ENCODE measurements around the gene DPP10. TPM values are rescaled to one million over a fixed set of nuclear protein-coding genes. Genes with fewer than 3 reads are reported as not detected.
"Not testable (repeated sequence)": the region's sequence is repeated elsewhere in the genome, so short reads cannot be mapped to it uniquely, and the experiment has no call there.

Gene DPP10
- polyA plus RNA-seq, 1 donor, result 0.15 TPM

DNA sequence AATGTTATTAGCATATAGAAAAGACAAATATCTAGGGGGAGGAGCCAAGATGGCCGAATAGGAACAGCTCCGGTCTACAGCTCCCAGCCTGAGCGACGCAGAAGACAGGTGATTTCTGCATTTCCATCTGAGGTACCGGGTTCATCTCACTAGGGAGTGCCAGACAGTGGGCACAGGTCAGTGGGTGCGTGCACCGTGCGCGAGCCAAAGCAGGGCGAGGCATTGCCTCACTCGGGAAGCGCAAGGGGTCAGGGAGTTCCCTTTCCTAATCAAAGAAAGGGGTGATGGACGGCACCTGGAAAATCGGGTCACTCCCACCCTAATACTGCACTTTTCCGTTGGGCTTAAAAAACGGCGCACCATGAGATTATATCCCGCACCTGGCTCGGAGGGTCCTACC is 561.9 kb downstream of the DPP10 start:
- not testable (repeated sequence) for DNase-seq

DNA sequence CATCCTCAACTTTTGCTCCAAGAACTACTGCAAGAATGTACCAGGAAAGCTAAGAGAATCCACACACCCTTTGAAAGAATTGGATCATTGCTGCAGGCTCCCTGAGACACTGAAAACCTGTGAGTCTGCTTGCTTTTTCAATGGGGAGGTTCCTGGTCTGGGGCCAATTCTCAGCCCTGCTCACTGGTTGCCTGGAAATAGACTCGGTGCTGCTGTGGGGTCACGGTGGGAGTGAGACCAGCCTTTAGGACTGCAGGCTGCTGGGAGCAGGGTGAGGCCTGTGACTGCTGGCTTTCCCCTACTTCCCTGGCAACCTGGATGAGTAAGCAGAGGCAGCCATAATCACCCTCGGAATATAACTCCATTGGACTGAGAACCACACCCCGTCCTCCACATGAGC is 569.3 kb downstream of the DPP10 start:
- no peak for DNase-seq

DNA sequence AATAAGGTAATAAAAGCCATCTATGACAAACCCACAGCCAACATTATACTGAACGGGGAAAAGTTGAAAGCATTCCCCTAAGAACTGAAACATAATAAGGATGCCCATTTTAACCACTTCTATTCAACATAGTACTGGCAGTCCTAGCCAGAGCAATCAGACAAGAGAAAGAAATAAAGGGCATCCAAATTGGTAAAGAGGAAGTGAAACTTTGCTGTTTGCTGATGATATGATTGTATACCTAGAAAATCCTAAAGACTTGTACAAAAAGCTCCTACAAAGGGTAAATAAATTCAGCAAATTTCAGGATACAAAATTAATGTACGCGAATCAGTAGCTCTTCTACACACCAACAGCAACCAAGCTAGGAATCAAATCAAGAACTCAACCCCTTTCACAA is 579.6 kb downstream of the DPP10 start:
- DNase-seq, result not testable (repeated sequence)

DNA sequence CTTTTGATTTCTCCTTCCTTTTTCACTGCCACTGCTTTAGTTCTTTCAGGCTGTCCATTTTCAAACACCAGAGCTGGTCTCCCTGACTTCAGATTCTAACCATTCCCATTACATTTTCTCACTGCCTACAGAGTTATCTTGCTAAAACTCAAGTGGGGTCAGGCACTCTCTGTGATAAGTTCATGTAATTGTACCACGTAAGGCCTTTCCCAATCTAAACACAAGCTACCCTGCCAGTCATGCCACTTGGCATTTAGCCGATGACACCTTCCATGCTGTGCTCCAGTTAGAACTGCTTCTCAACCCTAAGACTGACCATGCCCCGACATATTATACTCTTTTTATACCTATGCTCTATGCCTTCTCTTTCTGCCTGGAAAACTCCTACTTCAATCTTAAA is 592.4 kb downstream of the DPP10 start:
- DNase-seq, result no peak

DNA sequence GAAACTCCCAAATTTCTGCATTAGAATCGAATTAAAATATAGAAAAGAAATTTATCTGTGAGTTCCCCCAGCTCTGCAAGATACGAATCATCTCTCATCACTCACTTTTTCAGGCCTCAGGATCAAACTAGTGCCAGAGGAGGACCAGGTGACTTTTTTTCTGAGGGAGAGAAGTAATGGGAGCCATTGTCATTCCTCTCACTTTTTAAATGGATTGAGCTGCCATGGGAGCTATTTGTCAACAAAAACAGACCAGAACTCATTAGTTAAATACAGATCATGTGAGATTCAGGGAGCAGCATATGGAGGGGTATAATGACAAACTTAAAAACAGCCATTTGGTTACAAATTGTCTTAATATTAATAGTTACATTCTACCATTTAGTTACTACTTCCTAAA is 594.4 kb downstream of the DPP10 start:
- no peak for DNase-seq

DNA sequence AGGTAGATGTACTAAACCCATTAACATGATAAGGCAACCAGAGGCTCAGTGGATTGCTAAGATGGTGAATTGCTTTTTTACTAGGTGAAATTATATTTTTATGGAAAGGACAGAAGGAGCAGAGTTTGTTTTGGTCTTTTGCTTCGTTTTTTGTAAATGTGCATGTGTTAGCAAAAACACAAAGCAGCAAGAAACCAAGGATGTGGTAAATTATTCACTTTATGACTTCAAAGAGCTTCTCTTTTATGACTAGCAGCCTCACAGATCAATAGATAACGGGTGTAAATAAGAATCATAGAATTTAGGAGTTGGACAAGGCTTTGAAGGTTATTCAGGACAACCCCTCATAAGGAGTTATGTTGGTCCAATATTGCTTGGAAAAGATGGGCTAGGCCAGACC is 615.0 kb downstream of the DPP10 start:
- no peak for DNase-seq

DNA sequence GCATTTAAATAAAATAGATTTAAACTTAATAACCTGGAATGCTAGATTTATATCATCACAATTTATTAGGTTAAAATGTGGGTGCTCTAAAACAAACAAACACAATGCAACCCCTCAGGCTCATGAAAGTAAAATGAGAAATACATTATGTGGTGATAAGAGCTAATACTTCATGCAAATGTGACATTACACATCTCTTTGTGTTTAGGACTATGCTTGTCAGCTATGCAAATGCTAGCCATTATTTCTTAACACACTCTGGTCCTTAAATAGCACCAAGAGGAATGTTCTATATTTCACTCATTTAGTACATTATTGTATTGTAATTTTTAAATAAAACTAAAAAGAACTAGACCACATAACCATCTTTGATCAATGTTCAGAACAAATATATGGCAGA is 627.6 kb downstream of the DPP10 start:
- DNase-seq, result no peak

DNA sequence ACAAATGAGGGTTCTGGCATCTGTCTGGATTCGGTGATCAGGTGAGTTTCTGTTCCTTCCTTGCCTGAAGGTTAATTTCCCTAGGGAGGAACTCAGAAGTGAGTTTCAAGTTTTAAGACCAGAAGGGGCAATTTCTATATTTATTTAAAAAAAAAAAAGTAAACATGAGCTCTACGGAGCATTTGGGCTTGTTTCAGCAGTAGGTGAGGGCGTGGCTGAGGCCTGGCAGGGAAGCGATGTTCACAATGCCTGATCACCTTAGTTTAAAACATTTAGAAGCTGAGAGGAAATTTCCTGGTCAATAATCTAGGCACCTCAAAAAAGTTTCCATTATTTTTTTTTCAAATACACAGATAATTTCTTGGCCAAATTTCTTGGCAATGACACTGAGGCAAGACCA is 629.1 kb downstream of the DPP10 start:
- DNase-seq, result no peak

DNA sequence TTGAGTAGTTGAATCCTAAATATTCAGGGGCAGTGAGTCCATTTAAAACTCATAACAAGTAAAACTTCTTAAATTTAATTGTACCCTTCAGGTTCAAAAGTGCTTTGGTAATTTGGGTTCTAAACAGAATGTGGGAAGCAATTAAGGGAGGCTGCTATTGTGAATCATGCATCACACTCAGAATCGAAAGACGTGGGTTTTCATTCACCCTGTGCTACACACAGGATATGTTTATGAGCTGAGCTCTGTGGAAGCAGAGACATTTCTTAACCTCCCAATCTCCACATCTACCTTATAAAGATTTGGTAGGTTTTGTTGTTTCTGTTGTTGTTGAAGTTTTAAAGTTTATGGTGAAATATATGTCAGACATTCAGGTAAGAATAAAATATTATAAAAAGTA is 633.4 kb downstream of the DPP10 start:
- DNase-seq, result no peak

DNA sequence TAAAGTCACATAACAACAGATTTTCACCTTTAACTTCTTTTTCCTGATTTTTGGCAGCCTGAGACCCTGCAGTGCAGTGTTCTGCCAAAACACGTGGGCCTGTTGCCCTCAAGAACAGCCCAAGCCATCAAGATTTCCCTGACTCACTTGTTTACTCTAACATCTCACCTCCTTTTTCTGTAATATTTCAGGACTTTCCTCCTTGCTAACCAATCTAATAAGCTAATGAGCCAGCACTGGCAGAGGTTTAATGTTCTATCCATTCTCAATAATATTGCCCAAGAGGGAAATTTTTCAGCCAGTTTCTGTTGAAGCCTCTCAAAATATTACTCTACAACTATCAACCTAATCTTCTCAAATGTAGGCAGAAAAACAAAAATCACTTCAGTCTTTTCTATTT is 635.2 kb downstream of the DPP10 start:
- DNase-seq, result no peak

DNA sequence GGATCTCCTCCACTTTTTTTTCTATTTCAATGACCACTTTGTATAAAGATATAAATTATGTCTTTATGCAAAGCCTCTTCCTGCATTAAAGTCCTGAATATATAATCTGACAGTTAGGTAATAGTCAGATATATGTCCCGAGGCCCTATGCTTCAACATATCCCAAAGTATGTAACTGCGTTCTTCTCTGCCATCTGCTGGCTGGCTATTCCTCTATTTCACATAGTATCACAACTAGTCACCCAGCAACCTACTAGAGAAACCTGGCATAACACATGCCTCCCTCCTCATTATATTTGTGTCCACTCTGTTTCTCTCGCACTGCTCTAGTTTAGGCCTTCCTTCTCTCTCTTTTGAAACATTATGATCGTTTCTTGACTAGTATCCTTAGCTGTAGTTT is 640.8 kb downstream of the DPP10 start:
- DNase-seq, result no peak

DNA sequence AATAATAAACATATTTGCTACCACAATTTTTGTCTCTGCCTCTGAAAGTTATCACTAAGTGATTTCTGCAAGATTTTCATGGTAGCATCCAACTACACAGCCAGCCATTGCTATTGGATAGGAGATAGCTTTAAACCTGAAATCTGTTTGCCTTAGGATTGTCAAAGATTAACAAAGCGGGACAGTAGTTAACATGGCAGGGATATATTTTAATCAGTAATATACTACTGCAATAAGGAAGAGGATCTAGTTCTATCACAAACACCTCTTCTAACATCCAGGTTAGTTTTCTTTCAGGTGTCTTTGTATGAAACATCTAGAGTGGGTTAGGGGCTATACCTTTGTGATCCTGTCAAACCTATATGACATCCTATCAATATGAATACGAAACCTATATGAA is 641.3 kb downstream of the DPP10 start:
- no peak for DNase-seq

DNA sequence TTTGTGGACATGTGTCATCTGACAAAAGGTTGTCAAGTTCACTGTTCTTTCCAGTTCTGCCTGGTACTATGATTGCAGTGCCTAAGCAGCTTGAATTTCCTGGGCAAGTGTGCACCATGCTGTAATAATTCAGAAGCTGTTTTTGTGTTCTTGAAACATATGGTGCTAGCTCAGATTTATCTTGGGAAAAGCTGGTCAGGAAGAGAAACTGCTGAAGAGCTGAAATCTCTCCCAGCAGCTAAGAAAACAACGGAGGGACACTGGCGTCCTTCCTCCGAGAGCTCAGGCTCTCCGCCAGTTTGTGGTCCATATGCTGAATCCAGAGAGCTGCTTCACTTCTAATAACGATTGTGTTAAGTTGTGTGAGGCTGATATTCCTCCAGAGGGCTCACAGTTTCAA is 642.0 kb downstream of the DPP10 start:
- no peak for DNase-seq

DNA sequence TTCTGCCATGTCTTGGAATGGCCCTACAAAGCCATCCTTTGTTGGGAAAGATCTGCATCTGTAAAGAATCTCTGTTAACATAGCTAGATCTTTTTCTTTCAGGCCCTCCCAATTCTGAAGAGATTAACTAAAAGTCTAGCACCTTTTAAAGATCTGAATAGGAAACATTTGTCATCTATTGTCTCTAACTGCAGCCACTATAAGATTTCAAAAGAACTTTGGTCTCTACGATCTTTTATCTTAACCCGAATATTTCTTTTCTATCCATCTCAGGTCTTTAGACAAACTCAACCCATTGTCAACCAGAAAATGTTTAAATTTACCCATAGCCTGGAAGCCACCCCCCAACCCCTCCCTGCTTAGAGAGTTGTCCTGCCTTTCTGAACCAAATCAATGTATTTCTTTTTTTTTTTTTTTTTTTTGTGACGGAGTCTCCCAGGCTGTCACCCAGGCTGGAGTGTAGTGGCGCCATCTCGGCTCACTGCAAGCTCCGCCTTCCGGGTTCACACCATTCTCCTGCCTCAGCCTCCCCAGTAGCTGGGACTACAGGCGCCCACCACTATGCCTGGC is 643.7 kb downstream of the DPP10 start:
- not testable (repeated sequence) for DNase-seq

DNA sequence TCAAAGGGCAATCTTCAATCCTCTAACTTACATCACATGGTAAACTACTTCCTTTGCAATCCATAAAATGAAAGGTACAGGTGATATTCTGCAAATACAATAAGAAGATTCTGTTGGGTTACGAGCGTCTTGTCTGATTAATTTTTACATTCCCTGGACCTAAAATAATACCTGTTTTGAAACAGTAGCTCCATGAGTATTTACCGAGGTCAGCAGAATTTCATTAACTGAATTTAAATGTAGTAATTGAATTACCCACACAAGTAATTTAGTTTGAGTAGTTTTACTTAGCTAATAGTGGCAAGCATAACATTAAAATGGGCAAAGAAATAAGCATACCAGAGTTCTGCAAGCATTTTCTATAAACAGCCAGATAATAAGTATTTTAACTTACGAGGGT is 652.0 kb downstream of the DPP10 start:
- no peak for DNase-seq

DNA sequence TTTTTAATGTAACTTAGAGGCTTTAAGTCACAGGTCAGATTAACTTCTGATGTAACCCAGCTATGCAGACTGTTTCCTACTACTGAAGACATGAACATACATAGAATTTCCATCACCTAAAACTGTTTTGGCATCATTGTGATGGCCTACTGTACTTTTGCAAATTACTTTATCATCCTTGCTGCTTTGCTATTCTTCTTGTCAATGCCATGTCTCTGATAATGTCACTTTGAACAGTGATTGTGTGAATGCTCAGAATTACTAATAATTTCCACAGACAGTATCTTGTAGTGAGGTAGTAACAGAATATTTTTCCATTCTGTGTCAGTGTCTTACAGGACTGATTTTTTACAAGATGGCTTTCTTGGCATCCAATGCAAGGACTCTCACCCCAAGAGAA is 663.5 kb downstream of the DPP10 start:
- DNase-seq, result no peak

DNA sequence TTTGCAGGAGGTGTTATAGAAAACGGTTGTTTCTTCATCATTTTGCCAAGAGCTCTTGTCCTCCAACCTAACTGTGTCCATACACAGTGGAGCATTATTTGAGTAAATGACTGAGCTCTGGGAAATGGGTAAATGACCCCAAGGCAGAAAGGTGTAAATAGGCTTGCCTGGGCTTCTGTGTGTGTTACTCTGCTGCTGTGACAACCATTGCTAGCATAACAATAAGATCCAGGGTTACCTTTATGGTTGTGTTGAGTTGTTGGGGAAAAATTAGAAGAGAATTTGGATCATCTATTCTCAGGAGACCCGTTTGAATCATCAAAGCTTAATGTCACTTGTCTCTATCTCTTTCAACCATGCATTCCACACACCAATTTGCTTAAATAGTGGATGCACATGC is 672.7 kb downstream of the DPP10 start:
- no peak for DNase-seq

DNA sequence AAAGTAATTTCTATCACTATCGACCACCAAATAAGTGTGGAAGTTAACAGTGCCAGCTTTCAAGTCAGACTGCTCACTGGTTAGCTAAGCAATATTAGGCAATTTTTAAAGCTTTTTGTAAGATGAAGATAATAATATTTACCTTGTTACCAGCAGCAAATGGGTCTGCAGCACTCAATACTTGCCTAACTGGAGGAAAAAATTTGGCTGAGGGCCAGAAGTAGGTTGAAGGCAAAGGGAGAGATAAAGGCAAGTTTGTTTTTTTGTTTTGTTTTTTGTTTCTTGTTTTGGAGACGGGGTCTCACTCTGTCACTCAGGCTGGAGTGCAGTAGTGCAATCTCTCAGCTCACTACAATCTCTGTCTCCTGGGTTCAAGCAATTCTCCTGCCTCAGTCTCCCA is 675.9 kb downstream of the DPP10 start:
- no peak for DNase-seq

DNA sequence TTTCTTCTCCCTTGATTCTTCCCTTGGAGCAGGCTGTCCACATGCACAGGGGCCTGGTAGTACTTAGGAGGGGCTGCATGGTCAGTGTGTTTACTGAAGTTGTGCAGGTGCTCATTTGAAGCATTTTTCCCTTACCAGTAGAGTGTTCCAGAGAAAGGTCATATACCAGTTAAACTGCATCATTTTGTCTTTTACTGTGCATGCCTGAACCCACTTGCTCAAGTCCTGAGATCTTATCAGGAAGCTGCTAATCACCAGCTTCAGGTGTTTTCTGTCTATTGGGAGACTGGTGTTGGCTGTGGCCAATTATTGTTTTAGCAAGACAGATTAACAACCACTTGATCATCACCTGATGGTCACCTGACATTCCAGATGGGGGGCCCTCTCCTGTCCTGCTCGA is 676.6 kb downstream of the DPP10 start:
- DNase-seq, result no peak

DNA sequence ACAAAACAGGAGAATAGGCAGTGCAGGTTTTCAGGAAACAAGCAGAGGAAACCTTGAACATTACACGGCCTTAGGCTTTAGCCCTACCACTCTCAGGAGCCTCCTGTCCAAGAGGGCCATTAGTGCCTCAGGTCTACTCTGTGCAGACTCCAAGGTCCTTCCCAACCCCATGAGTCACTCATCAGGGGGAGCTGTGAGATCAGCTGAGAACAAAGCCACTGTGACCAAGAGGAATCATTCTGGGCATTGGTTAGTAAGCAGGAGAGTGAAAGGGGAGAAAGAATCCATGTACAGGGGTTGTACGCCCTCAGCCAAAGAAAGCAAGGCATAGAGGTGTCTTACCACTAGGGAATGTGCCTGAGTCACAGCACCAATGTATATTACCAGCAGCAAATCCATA is 680.3 kb downstream of the DPP10 start:
- no peak for DNase-seq

DNA sequence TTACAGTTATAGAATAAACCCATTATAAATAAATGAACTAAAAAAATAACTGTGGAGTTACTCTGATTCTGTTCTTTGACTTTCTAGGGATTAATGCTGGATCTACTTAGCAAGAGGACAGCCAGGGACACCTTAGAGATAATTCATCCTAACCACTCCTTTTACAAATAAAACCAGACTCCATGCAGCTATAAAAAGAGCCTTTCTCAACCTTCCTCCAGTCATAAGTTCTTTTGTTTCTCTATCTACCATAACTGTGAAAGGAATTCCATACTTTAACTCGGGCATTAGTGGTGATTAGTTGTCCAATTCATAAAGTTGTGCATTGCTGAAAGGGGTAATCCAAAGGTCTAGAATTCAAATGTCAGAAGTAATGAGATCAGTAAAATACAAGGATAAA is 682.4 kb downstream of the DPP10 start:
- DNase-seq, result no peak

DNA sequence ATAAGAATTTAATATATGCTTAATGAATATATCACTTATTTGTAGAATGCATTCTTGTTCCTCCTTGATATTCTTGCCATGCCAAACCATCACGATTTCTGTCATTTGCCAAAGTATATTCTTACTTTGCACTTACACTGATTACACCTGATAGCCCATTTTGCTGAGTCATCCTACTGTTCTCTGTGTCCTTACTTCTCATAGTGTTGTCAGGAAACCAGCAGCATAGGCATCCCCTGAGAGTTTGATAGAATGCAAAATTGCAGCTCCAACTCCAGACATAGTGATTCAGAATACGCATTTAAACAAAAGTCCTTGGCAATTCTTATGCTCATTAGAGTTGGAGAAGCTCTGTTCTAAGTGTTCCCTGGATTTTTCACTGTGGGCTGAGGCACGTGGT is 687.1 kb downstream of the DPP10 start:
- no peak for DNase-seq

DNA sequence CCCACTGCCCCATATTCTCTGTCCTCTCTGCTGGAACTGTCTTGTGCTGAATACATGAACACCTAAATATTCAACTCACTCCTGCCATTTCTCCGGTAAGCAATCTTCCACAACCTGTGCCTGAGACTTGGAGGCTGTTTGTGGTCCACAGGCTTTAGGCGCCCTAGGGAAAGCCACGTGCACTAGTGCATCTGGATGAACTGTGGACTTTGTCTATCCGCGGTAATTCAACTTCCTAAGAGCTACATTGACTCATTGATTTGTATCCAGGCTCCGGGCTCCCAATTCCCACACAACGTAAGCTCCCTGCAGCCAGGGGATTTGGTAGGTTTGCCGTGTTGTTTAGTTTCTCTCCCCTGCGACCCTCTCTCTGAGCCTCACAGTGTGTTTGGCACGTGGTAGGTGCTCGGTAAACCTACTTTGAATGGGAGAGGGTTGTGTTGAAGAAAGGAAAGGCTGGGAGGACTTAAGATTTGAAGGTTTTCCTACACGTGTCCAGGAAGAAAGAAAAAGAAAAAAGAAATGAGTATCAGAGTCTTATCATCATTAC is 718.2 kb downstream of the DPP10 start:
- no peak for DNase-seq

DNA sequence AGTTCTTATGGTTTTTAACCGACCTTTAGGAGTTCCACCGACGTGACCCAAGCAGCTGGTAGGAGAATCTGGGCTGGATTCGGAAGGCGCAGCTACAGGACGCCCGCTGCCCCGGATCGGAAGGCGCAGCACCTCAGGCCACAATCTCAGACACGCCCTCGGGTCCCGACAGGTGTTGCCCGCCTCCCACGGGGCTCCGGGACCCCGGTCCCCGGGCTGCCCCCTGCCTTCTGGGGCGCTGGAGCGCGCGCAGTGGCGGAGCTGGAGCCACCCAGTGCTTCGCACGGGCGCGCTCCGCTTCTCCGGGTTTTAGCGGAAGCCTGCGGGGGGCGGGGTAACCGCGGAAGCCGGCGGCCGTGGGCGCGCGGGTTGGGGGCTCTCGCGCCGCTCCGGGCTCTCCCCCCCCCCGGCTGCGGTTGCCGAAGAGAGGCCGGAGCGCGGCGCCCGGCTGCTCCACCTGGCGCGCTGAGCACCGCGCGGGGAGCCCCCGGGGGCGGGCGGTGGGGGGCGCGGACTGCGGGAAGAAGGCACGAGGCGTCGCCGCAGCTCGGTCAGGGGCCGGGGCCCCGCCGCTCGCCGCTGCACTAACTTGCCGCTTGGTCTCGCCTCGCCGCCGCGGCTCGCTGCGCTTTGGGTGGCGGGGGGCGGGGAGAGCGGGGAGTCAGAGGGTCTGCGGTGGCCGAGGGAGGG is 718.8 kb downstream of the DPP10 start:
- peak; percentile 30 for DNase-seq
